B cell (primary cell): Measurements from ENCODE around the gene CYB561D1.

ENCODE experiments used
- EZH2 ChIP-seq: IDR thresholded peaks from 2 replicates; pipeline ENCODE4 v1.6.1; 2012; ENCODE audit warnings: borderline replicate concordance, low read depth, mild to moderate bottlenecking, moderate library complexity, low read length; ENCODE audit not compliant: insufficient read depth, poor library complexity, severe bottlenecking
- TF ChIP-seq, protein P1 (sequence below): fragments of 200-600 bp; IDR thresholded peaks from one replicate; pipeline ENCODE4 v1.8.0; 2022; ENCODE audit warnings: antibody characterized with exemption, mild to moderate bottlenecking

DNA sequence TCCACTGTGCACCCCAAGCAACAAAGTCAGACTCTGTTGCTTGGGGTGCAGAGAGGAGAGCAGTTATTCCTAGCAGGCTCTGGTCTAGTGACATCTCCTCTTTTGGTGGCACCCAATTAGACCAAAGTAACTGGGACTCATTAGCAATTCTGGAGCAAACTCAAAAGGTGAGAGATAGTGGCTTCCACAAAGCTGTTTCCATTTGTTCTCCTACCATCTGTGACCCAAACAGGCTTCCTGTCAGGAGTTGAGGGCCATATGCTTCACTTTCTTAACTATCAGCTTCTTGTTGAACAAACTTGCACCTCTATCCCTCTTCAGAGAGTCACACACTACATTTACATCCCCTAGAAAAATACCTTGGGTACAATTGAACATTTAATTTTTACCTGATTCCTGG is 11.7 kb upstream of the CYB561D1 start:
- TF ChIP-seq, protein P1, sequence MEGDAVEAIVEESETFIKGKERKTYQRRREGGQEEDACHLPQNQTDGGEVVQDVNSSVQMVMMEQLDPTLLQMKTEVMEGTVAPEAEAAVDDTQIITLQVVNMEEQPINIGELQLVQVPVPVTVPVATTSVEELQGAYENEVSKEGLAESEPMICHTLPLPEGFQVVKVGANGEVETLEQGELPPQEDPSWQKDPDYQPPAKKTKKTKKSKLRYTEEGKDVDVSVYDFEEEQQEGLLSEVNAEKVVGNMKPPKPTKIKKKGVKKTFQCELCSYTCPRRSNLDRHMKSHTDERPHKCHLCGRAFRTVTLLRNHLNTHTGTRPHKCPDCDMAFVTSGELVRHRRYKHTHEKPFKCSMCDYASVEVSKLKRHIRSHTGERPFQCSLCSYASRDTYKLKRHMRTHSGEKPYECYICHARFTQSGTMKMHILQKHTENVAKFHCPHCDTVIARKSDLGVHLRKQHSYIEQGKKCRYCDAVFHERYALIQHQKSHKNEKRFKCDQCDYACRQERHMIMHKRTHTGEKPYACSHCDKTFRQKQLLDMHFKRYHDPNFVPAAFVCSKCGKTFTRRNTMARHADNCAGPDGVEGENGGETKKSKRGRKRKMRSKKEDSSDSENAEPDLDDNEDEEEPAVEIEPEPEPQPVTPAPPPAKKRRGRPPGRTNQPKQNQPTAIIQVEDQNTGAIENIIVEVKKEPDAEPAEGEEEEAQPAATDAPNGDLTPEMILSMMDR, result no peak
- no peak for TF ChIP-seq EZH2
